Activated CD4-positive, alpha-beta T cell treated with anti-CD3 and anti-CD28 coated beads for 36 hours (primary cell): ENCODE results near the gene TTC28. TPM values are rescaled to one million over a fixed set of nuclear protein-coding genes. Genes with fewer than 3 reads are reported as not detected.
"Not testable (repeated sequence)": the region's sequence is repeated elsewhere in the genome, so short reads cannot be mapped to it uniquely, and the experiment has no call there.

Experiments
- ATAC-seq: fragments of 200-7000 bp; cut with Tn5 transposase; one replicate; pipeline ENCODE4 v1.10.0; 2021; ENCODE audit warnings: mild to moderate bottlenecking, moderate library complexity
- CTCF ChIA-PET: fragments of 350-600 bp; sonication (Branson Sonifier 250); formaldehyde crosslinking; loops from one replicate; lab custom pipeline; 2021; ENCODE audit warnings: antibody characterized with exemption; lab: Charles Lee
- POLR2A ChIA-PET: fragments of 350-600 bp; sonication (Branson Sonifier 250); formaldehyde crosslinking; loops from one replicate; lab custom pipeline; 2021; ENCODE audit warnings: antibody characterized with exemption, inconsistent platforms; lab: Charles Lee
- DNase-seq: peaks from one replicate; pipeline ENCODE4 v3.0.0-alpha.2; 2020
- H3K27ac Mint-ChIP-seq: one replicate; pipeline ENCODE4 v1.8.0; 2021; ENCODE audit warnings: mixed read lengths
- H3K27me3 Mint-ChIP-seq: one replicate; pipeline ENCODE4 v1.8.0; 2021; ENCODE audit warnings: mixed read lengths
- H3K36me3 Mint-ChIP-seq: one replicate; pipeline ENCODE4 v1.8.0; 2021; ENCODE audit warnings: low read depth, mixed read lengths
- H3K4me1 Mint-ChIP-seq: one replicate; pipeline ENCODE4 v1.8.0; 2021; ENCODE audit warnings: mixed read lengths
- H3K4me3 Mint-ChIP-seq: one replicate; pipeline ENCODE4 v1.8.0; 2021; ENCODE audit warnings: mild to moderate bottlenecking, moderate library complexity, mixed read lengths
- H3K9me3 Mint-ChIP-seq: one replicate; pipeline ENCODE4 v1.8.0; 2021; ENCODE audit warnings: low read depth, mixed read lengths
- intact Hi-C, 2 experiments: fragments of 100-400 bp; cut with DNase I in 1 of 2; cut with micrococcal nuclease in 1 of 2; formaldehyde crosslinking; loops; one replicate each; pipeline versions ENCODE4 v1.14.2 to v1.15.1; 2022 to 2024; cut with DNase I, micrococcal nuclease
- total RNA-seq, 2 experiments: library from RNA; stranded (reverse); gene quantifications; one replicate each; pipeline ENCODE4 v1.2.3, GENCODE V29; 2021

Gene TTC28
- total RNA-seq: 1 to 10 TPM; 1.0 to 1.4 TPM

- intact Hi-C loops: loop anchor here in 1 of 2 experiments (10.0 kb wide), 1 partner anchor 115 kb away; no protein-coding TSS in a partner anchor
- CTCF ChIA-PET, H3K9me3 Mint-ChIP-seq, ATAC-seq, H3K36me3 Mint-ChIP-seq, POLR2A ChIA-PET: not testable (repeated sequence)
- H3K27ac Mint-ChIP-seq: peak within 1 kb of the TSS; percentile 42
- H3K27me3 Mint-ChIP-seq: peaks cover 59% of the 10 kb centered on the region
- peaks cover 11% of the 10 kb centered on the region for H3K4me1 Mint-ChIP-seq
- peak within 1 kb of the TSS; percentile 68 for H3K4me3 Mint-ChIP-seq
- DNase-seq: peak; percentile 29
These were observed at the start of gene TTC28 for GRCh38 chr22:28679611-28680287. Gene TTC28, minus strand, starts transcription at chr22:28679840. Its CDS starts 117 bp downstream, at chr22:28679723.

GRCh38 chr22:28728621-28729313, 49.1 kb upstream of the TTC28 start:
- H3K27ac Mint-ChIP-seq: no peak overlapping the region
- peaks cover 25% of the 10 kb centered on the region for H3K36me3 Mint-ChIP-seq
- no peaks in the 10 kb centered on the region for H3K4me1 Mint-ChIP-seq
- DNase-seq (no peak), ATAC-seq (no peak)
- H3K27me3 Mint-ChIP-seq: no peaks in the 10 kb centered on the region
- intact Hi-C loops: no loop called here
- no peak overlapping the region for H3K4me3 Mint-ChIP-seq
- ChIA-PET POLR2A (no interaction called here), CTCF (no interaction called here)
- H3K9me3 Mint-ChIP-seq: no peaks in the 10 kb centered on the region

- intact Hi-C loops: no loop called here
- ATAC-seq: no peak
- Mint-ChIP-seq H3K4me1 (no peaks in the 10 kb centered on the region), H3K4me3 (no peak overlapping the region), H3K9me3 (no peaks in the 10 kb centered on the region), H3K27me3 (no peaks in the 10 kb centered on the region), H3K27ac (no peak overlapping the region), H3K36me3 (peaks cover 23% of the 10 kb centered on the region)
- POLR2A ChIA-PET: interaction anchor here (0.7 kb wide), 1 partner anchor 303 kb away, joined by 3 read pairs; no protein-coding TSS in a partner anchor
- CTCF ChIA-PET: no interaction called here
- DNase-seq: no peak
These were observed 48.4 kb upstream of the TTC28 start for GRCh38 chr22:28728002-28728401.

GRCh38 chr22:28718044-28718443, 38.4 kb upstream of the TTC28 start:
- Mint-ChIP-seq H3K9me3 (no peaks in the 10 kb centered on the region), H3K36me3 (peaks cover 22% of the 10 kb centered on the region), H3K4me3 (no peak overlapping the region), H3K27me3 (no peaks in the 10 kb centered on the region), H3K27ac (no peak overlapping the region), H3K4me1 (peaks cover 9% of the 10 kb centered on the region)
- CTCF ChIA-PET: no interaction called here
- DNase-seq (no peak), ATAC-seq (no peak)
- POLR2A ChIA-PET: no interaction called here
- intact Hi-C loops: no loop called here

DNA sequence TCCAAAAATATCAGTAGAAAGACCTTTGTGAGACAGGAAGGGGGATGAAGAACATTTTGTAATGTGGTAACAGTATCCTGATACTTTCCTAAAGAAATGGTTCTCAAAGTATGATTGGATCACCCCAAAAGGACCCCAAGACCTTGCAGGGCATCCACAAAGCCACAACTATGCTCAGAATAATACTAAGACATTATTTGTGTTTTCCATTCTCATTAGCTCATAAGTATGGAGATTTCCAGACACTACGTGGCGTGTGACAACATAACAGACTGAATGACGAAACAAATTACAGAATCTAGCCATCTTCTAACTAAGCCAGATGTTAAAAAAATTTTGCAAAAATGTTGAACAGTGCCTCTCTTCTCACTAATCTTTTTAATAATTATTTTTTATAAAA, 37.0 kb upstream of the TTC28 start:
- ChIA-PET CTCF (no interaction called here), POLR2A (no interaction called here)
- no peak for ATAC-seq
- Mint-ChIP-seq H3K27ac (no peak overlapping the region), H3K4me3 (no peak overlapping the region), H3K4me1 (peaks cover 9% of the 10 kb centered on the region), H3K27me3 (no peaks in the 10 kb centered on the region), H3K36me3 (peaks cover 23% of the 10 kb centered on the region), H3K9me3 (no peaks in the 10 kb centered on the region)
- intact Hi-C loops: no loop called here
- DNase-seq: no peak

DNA sequence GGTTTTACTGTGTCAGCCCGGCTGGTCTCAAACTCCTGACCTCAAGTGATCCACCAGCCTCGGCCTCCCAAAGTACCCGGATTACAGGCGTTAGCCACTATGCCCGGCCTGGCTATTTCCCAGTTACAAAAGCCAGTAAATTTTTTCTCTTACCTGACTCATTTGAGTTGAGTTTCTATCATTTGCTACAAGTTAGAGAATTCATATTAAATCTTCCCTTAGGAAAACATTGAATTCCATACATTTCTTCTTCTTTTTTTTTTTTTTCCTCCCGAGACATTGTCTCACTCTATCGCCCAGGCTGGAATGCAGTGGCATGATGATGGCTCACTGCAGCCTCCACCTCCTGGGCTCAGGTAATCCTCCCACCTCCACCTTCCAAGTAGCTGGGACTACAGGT, 36.0 kb upstream of the TTC28 start:
- no peaks in the 10 kb centered on the region for H3K9me3 Mint-ChIP-seq
- peaks cover 9% of the 10 kb centered on the region for H3K4me1 Mint-ChIP-seq
- intact Hi-C loops: no loop called here
- no peak overlapping the region for H3K27ac Mint-ChIP-seq
- POLR2A ChIA-PET: no interaction called here
- CTCF ChIA-PET: no interaction called here
- ATAC-seq (no peak), DNase-seq (no peak)
- H3K27me3 Mint-ChIP-seq: no peaks in the 10 kb centered on the region
- no peak overlapping the region for H3K4me3 Mint-ChIP-seq
- peaks cover 23% of the 10 kb centered on the region for H3K36me3 Mint-ChIP-seq

- ChIA-PET CTCF (interaction anchor here (0.6 kb wide), 1 partner anchor 440 kb away, joined by 3 read pairs; no protein-coding TSS in a partner anchor), POLR2A (no interaction called here)
- Mint-ChIP-seq H3K4me3 (no peak overlapping the region), H3K27ac (no peak overlapping the region), H3K4me1 (peaks cover 9% of the 10 kb centered on the region), H3K36me3 (peaks cover 23% of the 10 kb centered on the region), H3K9me3 (no peaks in the 10 kb centered on the region), H3K27me3 (no peaks in the 10 kb centered on the region)
- ATAC-seq: peak; percentile 74
- intact Hi-C loops: no loop called here
- no peak for DNase-seq
These were observed 34.5 kb upstream of the TTC28 start for GRCh38 chr22:28714043-28714628.

GRCh38 chr22:28711820-28712777, 32.5 kb upstream of the TTC28 start:
- H3K9me3 Mint-ChIP-seq: no peaks in the 10 kb centered on the region
- no peaks in the 10 kb centered on the region for H3K27me3 Mint-ChIP-seq
- H3K4me3 Mint-ChIP-seq: no peak overlapping the region
- H3K36me3 Mint-ChIP-seq: peaks cover 26% of the 10 kb centered on the region
- ChIA-PET POLR2A (no interaction called here), CTCF (no interaction called here)
- peaks cover 9% of the 10 kb centered on the region for H3K4me1 Mint-ChIP-seq
- intact Hi-C loops: no loop called here
- DNase-seq (no peak), ATAC-seq (no peak)
- H3K27ac Mint-ChIP-seq: no peak overlapping the region

DNA sequence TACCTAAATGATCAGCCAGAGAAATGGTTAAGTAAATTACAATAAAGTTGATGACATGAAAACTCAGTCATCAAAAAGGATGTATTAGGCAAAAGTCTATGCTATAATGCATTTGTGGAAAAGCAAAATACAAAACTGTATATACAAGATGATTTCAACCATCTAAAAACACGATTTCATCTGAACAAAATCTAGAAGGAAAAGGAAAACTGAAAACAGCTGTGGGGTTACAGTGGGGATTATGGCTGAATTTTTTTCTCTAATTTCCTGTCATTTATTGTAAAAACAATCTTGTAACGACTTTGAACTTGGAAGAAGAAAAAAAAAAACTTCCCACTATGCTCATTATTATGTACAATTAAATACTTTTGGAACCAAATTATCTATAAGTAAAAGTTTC, 31.7 kb upstream of the TTC28 start:
- POLR2A ChIA-PET: no interaction called here
- intact Hi-C loops: no loop called here
- CTCF ChIA-PET: no interaction called here
- H3K27me3 Mint-ChIP-seq: no peaks in the 10 kb centered on the region
- ATAC-seq (no peak), DNase-seq (no peak)
- no peak overlapping the region for H3K27ac Mint-ChIP-seq
- H3K36me3 Mint-ChIP-seq: peaks cover 28% of the 10 kb centered on the region
- H3K4me3 Mint-ChIP-seq: no peak overlapping the region
- H3K9me3 Mint-ChIP-seq: no peaks in the 10 kb centered on the region
- peaks cover 9% of the 10 kb centered on the region for H3K4me1 Mint-ChIP-seq

- Mint-ChIP-seq H3K27ac (no peak overlapping the region), H3K36me3 (peaks cover 28% of the 10 kb centered on the region), H3K4me1 (peaks cover 9% of the 10 kb centered on the region), H3K9me3 (no peaks in the 10 kb centered on the region), H3K27me3 (no peaks in the 10 kb centered on the region), H3K4me3 (no peak overlapping the region)
- DNase-seq (no peak), ATAC-seq (no peak)
- ChIA-PET CTCF (interaction anchor here (0.5 to 0.6 kb wide), 2 partner anchors 39 to 63 kb away, joined by 3 read pairs; no protein-coding TSS in a partner anchor), POLR2A (no interaction called here)
- intact Hi-C loops: no loop called here
These were observed 31.0 kb upstream of the TTC28 start for GRCh38 chr22:28710576-28711191.

GRCh38 chr22:28710107-28710506, 30.5 kb upstream of the TTC28 start:
- Mint-ChIP-seq H3K27ac (no peak overlapping the region), H3K4me3 (no peak overlapping the region), H3K4me1 (peaks cover 9% of the 10 kb centered on the region), H3K27me3 (no peaks in the 10 kb centered on the region), H3K9me3 (no peaks in the 10 kb centered on the region), H3K36me3 (peaks cover 27% of the 10 kb centered on the region)
- ATAC-seq (no peak), DNase-seq (no peak)
- ChIA-PET CTCF (interaction anchor here (0.7 kb wide), 1 partner anchor 323 kb away, joined by 3 read pairs; no protein-coding TSS in a partner anchor), POLR2A (no interaction called here)
- intact Hi-C loops: no loop called here
